Tibial nerve (tissue), 4 donors: ENCODE data around the gene POTEH.
"Not testable (repeated sequence)": the region's sequence is repeated elsewhere in the genome, so short reads cannot be mapped to it uniquely, and the experiment has no call there.

Source experiments
- EP300 ChIP-seq, 2 donors: sonication (generic); formaldehyde crosslinking; IDR thresholded peaks; one replicate each; pipeline ENCODE4 v1.6.1; 2017; ENCODE audit warnings: antibody characterized with exemption in 2 of 2, mild to moderate bottlenecking in 1 of 2
- POLR2A ChIP-seq, 2 donors: fragments of 450-650 bp; IDR thresholded peaks; one replicate each; pipeline ENCODE4 v1.6.1; 2017; ENCODE audit warnings: antibody characterized with exemption in 2 of 2, mild to moderate bottlenecking in 2 of 2, moderate library complexity in 2 of 2
- TF ChIP-seq, protein P1 (sequence below), 5 experiments: fragments of 200-600 bp in 3 of 5; fragments of 450-650 bp in 2 of 5; sonication (generic) in 3 of 5; IDR thresholded peaks; one replicate each; pipeline ENCODE4 v1.5.1; 2016 to 2019; ENCODE audit warnings: antibody characterized with exemption in 5 of 5, mild to moderate bottlenecking in 3 of 5, moderate library complexity in 2 of 5

DNA sequence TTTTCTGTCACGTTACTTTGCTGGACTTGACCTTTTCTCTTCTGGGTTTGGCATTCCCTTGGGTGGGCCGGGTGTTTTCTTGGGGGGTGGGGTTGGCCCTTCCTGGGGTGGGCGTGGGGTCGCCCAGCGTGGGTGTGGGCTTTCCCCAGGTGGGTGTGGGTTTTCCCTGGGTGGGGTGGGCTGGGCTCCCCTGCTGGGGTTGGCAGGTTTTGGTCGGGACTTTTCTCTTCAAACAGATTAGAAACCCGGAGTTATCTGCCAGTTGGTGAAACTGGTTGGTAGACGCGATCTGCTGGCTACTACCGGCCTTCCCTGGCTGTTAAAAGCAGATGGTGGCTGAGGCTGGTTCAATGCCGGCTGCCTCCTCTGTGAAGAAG is at the start of gene POTEH:
- TF ChIP-seq, protein P1, sequence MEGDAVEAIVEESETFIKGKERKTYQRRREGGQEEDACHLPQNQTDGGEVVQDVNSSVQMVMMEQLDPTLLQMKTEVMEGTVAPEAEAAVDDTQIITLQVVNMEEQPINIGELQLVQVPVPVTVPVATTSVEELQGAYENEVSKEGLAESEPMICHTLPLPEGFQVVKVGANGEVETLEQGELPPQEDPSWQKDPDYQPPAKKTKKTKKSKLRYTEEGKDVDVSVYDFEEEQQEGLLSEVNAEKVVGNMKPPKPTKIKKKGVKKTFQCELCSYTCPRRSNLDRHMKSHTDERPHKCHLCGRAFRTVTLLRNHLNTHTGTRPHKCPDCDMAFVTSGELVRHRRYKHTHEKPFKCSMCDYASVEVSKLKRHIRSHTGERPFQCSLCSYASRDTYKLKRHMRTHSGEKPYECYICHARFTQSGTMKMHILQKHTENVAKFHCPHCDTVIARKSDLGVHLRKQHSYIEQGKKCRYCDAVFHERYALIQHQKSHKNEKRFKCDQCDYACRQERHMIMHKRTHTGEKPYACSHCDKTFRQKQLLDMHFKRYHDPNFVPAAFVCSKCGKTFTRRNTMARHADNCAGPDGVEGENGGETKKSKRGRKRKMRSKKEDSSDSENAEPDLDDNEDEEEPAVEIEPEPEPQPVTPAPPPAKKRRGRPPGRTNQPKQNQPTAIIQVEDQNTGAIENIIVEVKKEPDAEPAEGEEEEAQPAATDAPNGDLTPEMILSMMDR (IDR thresholded peaks at IDR 0.05): not testable (repeated sequence)
- not testable (repeated sequence) for TF ChIP-seq POLR2A, EP300 (IDR thresholded peaks at IDR 0.05)
